SJSA1 (cell line): Measurements from ENCODE around the gene MMEL1. TPM values are rescaled to one million over a fixed set of nuclear protein-coding genes. Genes with fewer than 3 reads are reported as not detected.
"Not testable (repeated sequence)": the region's sequence is repeated elsewhere in the genome, so short reads cannot be mapped to it uniquely, and the experiment has no call there.

Experiments
- DNase-seq, 2 experiments: peaks; one replicate each; pipeline ENCODE4 v3.0.0-alpha.2; 2015 to 2020; ENCODE audit warnings: low spot score in 2 of 2, low read depth in 1 of 2
- H3K27ac ChIP-seq: fragments of 250-450 bp; sonication (Bioruptor Pico); 2 replicates; pipeline ENCODE4 v1.5.1; 2020; ENCODE audit warnings: mild to moderate bottlenecking, moderate library complexity
- H3K27me3 ChIP-seq: fragments of 250-450 bp; sonication (Bioruptor Pico); replicated peaks from 2 replicates; pipeline ENCODE4 v1.5.1; 2020; ENCODE audit warnings: mild to moderate bottlenecking, moderate library complexity
- H3K36me3 ChIP-seq: fragments of 250-450 bp; sonication (Bioruptor Pico); 2 replicates; pipeline ENCODE4 v1.5.1; 2020; ENCODE audit warnings: mild to moderate bottlenecking
- H3K4me1 ChIP-seq: fragments of 250-450 bp; sonication (Bioruptor Pico); replicated peaks from 2 replicates; pipeline ENCODE4 v1.6.1; 2021; ENCODE audit warnings: mild to moderate bottlenecking
- H3K4me3 ChIP-seq: fragments of 250-450 bp; sonication (Bioruptor Pico); 2 replicates; pipeline ENCODE4 v1.5.1; 2020; ENCODE audit warnings: mild to moderate bottlenecking
- H3K9me3 ChIP-seq: fragments of 250-450 bp; sonication (Bioruptor Pico); replicated peaks from 2 replicates; pipeline ENCODE4 v1.5.1; 2020; ENCODE audit warnings: mild to moderate bottlenecking
- total RNA-seq: library from RNA; depleted of rRNA; stranded (reverse); fragments of >200 nt; shearing (Covaris generic); gene quantifications from 2 replicates; pipeline ENCODE4 v1.2.3, GENCODE V29; 2014

MMEL1 gene
- total RNA-seq, 1 experiment from 2014 or later: not detected

GRCh38 chr1:2582391-2582790 lies 50.4 kb downstream of the MMEL1 start:
- no peaks in the 10 kb centered on the region for H3K9me3 ChIP-seq
- no peak overlapping the region for H3K4me3 ChIP-seq
- no peaks in the 10 kb centered on the region for H3K36me3 ChIP-seq
- no peak for DNase-seq
- no peak overlapping the region for H3K27ac ChIP-seq
- 0 out of 2 replicates have a peak, but pooled peaks cover 13% of the 10 kb centered on the region for H3K27me3 ChIP-seq
- H3K4me1 ChIP-seq: peaks cover 23% of the 10 kb centered on the region

GRCh38 chr1:2580691-2581090 lies 52.1 kb downstream of the MMEL1 start:
- Histone ChIP-seq H3K4me1 (peaks cover 17% of the 10 kb centered on the region), H3K9me3 (no peaks in the 10 kb centered on the region), H3K27me3 (0 out of 2 replicates have a peak, but pooled peaks cover 13% of the 10 kb centered on the region), H3K27ac (no peak overlapping the region), H3K36me3 (no peaks in the 10 kb centered on the region), H3K4me3 (no peak overlapping the region)
- DNase-seq: no peak

GRCh38 chr1:2578758-2579118 lies 54.1 kb downstream of the MMEL1 start:
- DNase-seq: no peak
- Histone ChIP-seq H3K9me3 (0 out of 2 replicates have a peak, but pooled peaks cover 3% of the 10 kb centered on the region), H3K27ac (no peak overlapping the region), H3K27me3 (0 out of 2 replicates have a peak, but pooled peaks cover 13% of the 10 kb centered on the region), H3K4me1 (peaks cover 9% of the 10 kb centered on the region), H3K36me3 (no peaks in the 10 kb centered on the region), H3K4me3 (no peak overlapping the region)

- peaks cover 11% of the 10 kb centered on the region; the same call in 1 of the 2 replicates for H3K27me3 ChIP-seq
- not testable (repeated sequence) for H3K4me1 ChIP-seq, DNase-seq, H3K36me3 ChIP-seq, H3K27ac ChIP-seq, H3K4me3 ChIP-seq
- 0 out of 2 replicates have a peak, but pooled peaks cover 11% of the 10 kb centered on the region for H3K9me3 ChIP-seq
Measured at GRCh38 chr1:2577565-2578075, 55.2 kb downstream of the MMEL1 start.

GRCh38 chr1:2575801-2576663 lies 56.8 kb downstream of the MMEL1 start:
- H3K27ac ChIP-seq: no peak overlapping the region
- peaks cover 6% of the 10 kb centered on the region for H3K27me3 ChIP-seq
- DNase-seq: no peak
- H3K4me1 ChIP-seq: peaks cover 9% of the 10 kb centered on the region
- H3K36me3 ChIP-seq: no peaks in the 10 kb centered on the region
- H3K4me3 ChIP-seq: no peak overlapping the region
- 0 out of 2 replicates have a peak, but pooled peaks cover 13% of the 10 kb centered on the region for H3K9me3 ChIP-seq

- no peak for DNase-seq
- Histone ChIP-seq H3K9me3 (0 out of 2 replicates have a peak, but pooled peaks cover 13% of the 10 kb centered on the region), H3K4me1 (peaks cover 9% of the 10 kb centered on the region), H3K36me3 (no peaks in the 10 kb centered on the region), H3K27me3 (peaks cover 10% of the 10 kb centered on the region), H3K27ac (no peak overlapping the region), H3K4me3 (no peak overlapping the region)
Measured at GRCh38 chr1:2574350-2574749, 58.5 kb downstream of the MMEL1 start.

- no peak for DNase-seq
Measured at GRCh38 chr1:2573250-2573920, 59.4 kb downstream of the MMEL1 start.

GRCh38 chr1:2571348-2571747 lies 61.5 kb downstream of the MMEL1 start:
- Histone ChIP-seq H3K27me3 (peaks cover 10% of the 10 kb centered on the region), H3K4me3 (no peak overlapping the region), H3K4me1 (peaks cover 2% of the 10 kb centered on the region), H3K27ac (no peak overlapping the region), H3K36me3 (no peaks in the 10 kb centered on the region), H3K9me3 (0 out of 2 replicates have a peak, but pooled peaks cover 13% of the 10 kb centered on the region)
- DNase-seq: no peak

More at GRCh38 chr1:2573250-2573920, 59.4 kb downstream of the MMEL1 start:
- Histone ChIP-seq H3K27ac (no peak overlapping the region), H3K27me3 (peaks cover 10% of the 10 kb centered on the region), H3K36me3 (no peaks in the 10 kb centered on the region), H3K9me3 (0 out of 2 replicates have a peak, but pooled peaks cover 13% of the 10 kb centered on the region), H3K4me3 (no peak overlapping the region), H3K4me1 (peaks cover 5% of the 10 kb centered on the region)

GRCh38 chr1:2570332-2570731 lies 62.5 kb downstream of the MMEL1 start:
- Histone ChIP-seq H3K4me1 (peaks cover 10% of the 10 kb centered on the region), H3K9me3 (0 out of 2 replicates have a peak, but pooled peaks cover 13% of the 10 kb centered on the region), H3K4me3 (no peak overlapping the region), H3K36me3 (no peaks in the 10 kb centered on the region), H3K27ac (no peak overlapping the region), H3K27me3 (peaks cover 10% of the 10 kb centered on the region)
- no peak for DNase-seq

GRCh38 chr1:2569703-2570102 lies 63.1 kb downstream of the MMEL1 start:
- H3K9me3 ChIP-seq: 0 out of 2 replicates have a peak, but pooled peaks cover 13% of the 10 kb centered on the region
- H3K27ac ChIP-seq, H3K4me1 ChIP-seq, DNase-seq, H3K36me3 ChIP-seq, H3K4me3 ChIP-seq: not testable (repeated sequence)
- H3K27me3 ChIP-seq: peaks cover 10% of the 10 kb centered on the region

GRCh38 chr1:2569060-2569459 lies 63.8 kb downstream of the MMEL1 start:
- H3K4me1 ChIP-seq: peaks cover 10% of the 10 kb centered on the region
- no peaks in the 10 kb centered on the region for H3K36me3 ChIP-seq
- no peak overlapping the region for H3K27ac ChIP-seq
- 0 out of 2 replicates have a peak, but pooled peaks cover 10% of the 10 kb centered on the region for H3K9me3 ChIP-seq
- no peak overlapping the region for H3K4me3 ChIP-seq
- DNase-seq: no peak
- H3K27me3 ChIP-seq: peaks cover 10% of the 10 kb centered on the region

- not testable (repeated sequence) for DNase-seq, H3K27ac ChIP-seq, H3K9me3 ChIP-seq, H3K4me1 ChIP-seq, H3K4me3 ChIP-seq, H3K36me3 ChIP-seq, H3K27me3 ChIP-seq
Measured at GRCh38 chr1:2568187-2568816, 64.5 kb downstream of the MMEL1 start.

- peaks cover 6% of the 10 kb centered on the region; the same call in 1 of the 2 replicates for H3K27me3 ChIP-seq
- no peak overlapping the region for H3K4me3 ChIP-seq
- H3K27ac ChIP-seq: no peak overlapping the region
- no peaks in the 10 kb centered on the region for H3K36me3 ChIP-seq
- peaks cover 10% of the 10 kb centered on the region for H3K4me1 ChIP-seq
- DNase-seq: no peak
- no peaks in the 10 kb centered on the region for H3K9me3 ChIP-seq
Measured at GRCh38 chr1:2567083-2567679, 65.6 kb downstream of the MMEL1 start.
